Measurements from ENCODE around the gene TEX10.
"Not testable (repeated sequence)": the region's sequence is repeated elsewhere in the genome, so short reads cannot be mapped to it uniquely, and the experiment has no call there.

The TEX10 gene

GRCh38 chr9:100341889-100342288 is 10.9 kb downstream of the TEX10 start:
- no peak overlapping the region for H3K4me3 ChIP-seq (ENCODE audit: low read depth, low read length)
- no peaks in the 10 kb centered on the region for H3K27me3 ChIP-seq
- no peak for DNase-seq
- no peak for TF ChIP-seq CTCF (IDR thresholded peaks at IDR 0.05; ENCODE audit: low read depth, low read length)
- peaks cover 54% of the 10 kb centered on the region for H3K36me3 ChIP-seq
- H3K9me3 ChIP-seq: no peaks in the 10 kb centered on the region
- H3K4me1 ChIP-seq: no peaks in the 10 kb centered on the region

GRCh38 chr9:100340224-100340623 is 12.5 kb downstream of the TEX10 start:
- H3K4me1 ChIP-seq: no peaks in the 10 kb centered on the region
- peaks cover 52% of the 10 kb centered on the region for H3K36me3 ChIP-seq
- H3K4me3 ChIP-seq (ENCODE audit: low read depth, low read length): no peak overlapping the region
- H3K27me3 ChIP-seq: no peaks in the 10 kb centered on the region
- no peak for DNase-seq
- H3K9me3 ChIP-seq: no peaks in the 10 kb centered on the region
- no peak for TF ChIP-seq CTCF (IDR thresholded peaks at IDR 0.05; ENCODE audit: low read depth, low read length)

GRCh38 chr9:100338736-100339135 is 14.0 kb downstream of the TEX10 start:
- H3K36me3 ChIP-seq: peaks cover 47% of the 10 kb centered on the region
- not testable (repeated sequence) for H3K27me3 ChIP-seq; H3K4me1 ChIP-seq; H3K4me3 ChIP-seq (ENCODE audit: low read depth, low read length); H3K9me3 ChIP-seq; DNase-seq

- no peaks in the 10 kb centered on the region for H3K27me3 ChIP-seq
- no peaks in the 10 kb centered on the region; the same call in 1 of the 2 replicates for H3K4me1 ChIP-seq
- H3K4me3 ChIP-seq (ENCODE audit: low read depth, low read length): no peak overlapping the region
- no peak for DNase-seq
- TF ChIP-seq CTCF (IDR thresholded peaks at IDR 0.05; ENCODE audit: low read depth, low read length): peak; percentile 49
- H3K36me3 ChIP-seq: peaks cover 57% of the 10 kb centered on the region
- H3K9me3 ChIP-seq: no peaks in the 10 kb centered on the region
Observed at GRCh38 chr9:100324594-100325200, 28.0 kb downstream of the TEX10 start.

- TF ChIP-seq CTCF (IDR thresholded peaks at IDR 0.05; ENCODE audit: low read depth, low read length): peak; percentile 81
- peak; percentile 48 for DNase-seq
- H3K36me3 ChIP-seq: peaks cover 58% of the 10 kb centered on the region
- no peaks in the 10 kb centered on the region for H3K9me3 ChIP-seq
- no peaks in the 10 kb centered on the region for H3K27me3 ChIP-seq
- H3K4me1 ChIP-seq: no peaks in the 10 kb centered on the region; the same call in 1 of the 2 replicates
- H3K4me3 ChIP-seq (ENCODE audit: low read depth, low read length): no peak overlapping the region
Observed at GRCh38 chr9:100322954-100323536, 29.7 kb downstream of the TEX10 start.

GRCh38 chr9:100317706-100318105 is 35.0 kb downstream of the TEX10 start:
- peaks cover 70% of the 10 kb centered on the region for H3K36me3 ChIP-seq
- H3K4me3 ChIP-seq (ENCODE audit: low read depth, low read length): no peak overlapping the region
- DNase-seq: no peak
- H3K27me3 ChIP-seq: no peaks in the 10 kb centered on the region
- no peaks in the 10 kb centered on the region for H3K4me1 ChIP-seq
- TF ChIP-seq CTCF (IDR thresholded peaks at IDR 0.05; ENCODE audit: low read depth, low read length): no peak
- no peaks in the 10 kb centered on the region for H3K9me3 ChIP-seq
